Loucy (cell line): Measurements from ENCODE around the gene CALHM3.

ENCODE experiments used
- H2AFZ ChIP-seq: fragments of 200-600 bp; sonication (generic); 2 replicates; pipeline ENCODE4 v1.6.0; 2016; ENCODE audit warnings: antibody characterized with exemption, mild to moderate bottlenecking, low read length, moderate library complexity
- H3F3A ChIP-seq: fragments of 200-600 bp; 2 replicates; pipeline ENCODE4 v1.6.0; 2016; ENCODE audit warnings: antibody characterized with exemption, low read depth, mild to moderate bottlenecking
- H3K27me3 ChIP-seq: fragments of 200-600 bp; sonication (generic); 2 replicates; pipeline ENCODE4 v1.6.1; 2014; ENCODE audit warnings: low read length, mild to moderate bottlenecking; ENCODE audit not compliant: insufficient read depth, poor library complexity, severe bottlenecking
- H3K36me3 ChIP-seq: fragments of 200-600 bp; sonication (generic); 2 replicates; pipeline ENCODE4 v1.6.1; 2016; ENCODE audit warnings: low read length; ENCODE audit not compliant: insufficient read depth
- H3K4me1 ChIP-seq: fragments of 200-600 bp; sonication (generic); 2 replicates; pipeline ENCODE4 v1.5.1; 2014; ENCODE audit warnings: low read length, mild to moderate bottlenecking; ENCODE audit not compliant: insufficient read depth, poor library complexity, severe bottlenecking
- H3K4me2 ChIP-seq: fragments of 200-600 bp; sonication (generic); 2 replicates; pipeline ENCODE4 v1.6.0; 2014; ENCODE audit warnings: antibody characterized with exemption, low read length, low read depth, mild to moderate bottlenecking; ENCODE audit not compliant: poor library complexity, severe bottlenecking
- H3K4me3 ChIP-seq: fragments of 200-600 bp; sonication (generic); 2 replicates; pipeline ENCODE4 v1.5.1; 2014; ENCODE audit warnings: low read length, mild to moderate bottlenecking, mixed read lengths; ENCODE audit not compliant: poor library complexity, severe bottlenecking
- H3K79me2 ChIP-seq: fragments of 200-600 bp; sonication (generic); 2 replicates; pipeline ENCODE4 v1.6.1; 2014; ENCODE audit warnings: low read length; ENCODE audit not compliant: insufficient read depth
- H3K9ac ChIP-seq: fragments of 200-600 bp; sonication (generic); 2 replicates; pipeline ENCODE4 v1.6.0; 2014; ENCODE audit warnings: mild to moderate bottlenecking, low read depth, low read length, moderate library complexity; ENCODE audit not compliant: poor library complexity, severe bottlenecking
- H3K9me2 ChIP-seq: fragments of 200-600 bp; sonication (generic); replicated peaks from 2 replicates; pipeline ENCODE4 v1.6.1; 2016; ENCODE audit warnings: low read depth, low read length, mixed read lengths
- H3K9me3 ChIP-seq: fragments of 200-600 bp; sonication (generic); 2 replicates; pipeline ENCODE4 v1.6.1; 2014; ENCODE audit warnings: mild to moderate bottlenecking, antibody characterized with exemption, low read length, low read depth; ENCODE audit not compliant: insufficient read depth
- H4K20me1 ChIP-seq: fragments of 200-600 bp; sonication (generic); 2 replicates; pipeline ENCODE4 v1.6.0; 2014; ENCODE audit warnings: antibody characterized with exemption, low read length, mild to moderate bottlenecking; ENCODE audit not compliant: insufficient read depth, poor library complexity, severe bottlenecking
- EZH2phosphoT487 ChIP-seq: fragments of 200-600 bp; IDR thresholded peaks from 2 replicates; pipeline ENCODE4 v1.6.1; 2018; ENCODE audit warnings: antibody characterized with exemption, mild to moderate bottlenecking, moderate library complexity, borderline replicate concordance
- TF ChIP-seq, protein P1 (sequence below): fragments of 200-600 bp; sonication (generic); conservative IDR thresholded peaks from 2 replicates; pipeline ENCODE4 v1.5.1; 2014; ENCODE audit warnings: mild to moderate bottlenecking, antibody characterized with exemption, low read length

CALHM3 gene

DNA sequence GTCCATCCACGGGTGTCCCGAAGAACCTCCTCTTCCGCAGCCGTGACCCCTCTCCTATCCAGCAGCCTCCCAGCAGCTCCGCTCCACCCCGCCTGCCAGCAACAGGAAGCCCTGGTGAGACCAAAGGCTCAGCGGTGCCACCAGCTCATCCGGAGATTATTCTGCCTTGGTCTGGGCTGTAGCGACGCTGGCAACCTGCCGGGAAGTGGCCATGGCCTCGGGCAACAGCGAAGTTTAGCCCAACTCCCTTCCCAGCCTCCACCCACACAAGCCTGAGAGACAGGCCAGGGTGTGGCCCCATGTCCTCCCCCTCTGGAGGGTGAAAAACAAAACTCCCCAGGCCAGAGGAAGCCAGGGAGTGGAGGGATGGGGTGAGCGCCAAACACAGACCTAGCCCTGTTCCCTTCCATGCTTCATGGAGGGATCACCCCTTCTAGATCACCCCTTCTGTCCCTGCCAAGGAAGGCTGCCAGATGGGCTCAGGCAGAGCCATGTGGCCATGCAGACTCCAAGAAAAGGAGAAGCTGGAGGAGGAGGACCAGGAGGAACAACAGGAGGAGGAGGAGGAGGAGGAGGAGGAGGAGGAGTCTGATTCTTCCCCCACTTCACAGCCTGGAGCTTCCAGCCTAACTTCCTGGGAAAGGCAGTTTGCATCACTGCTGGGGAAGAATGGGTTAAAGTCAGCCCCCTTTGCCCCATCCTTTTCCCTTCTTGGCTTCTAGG lies 27.8 kb downstream of the CALHM3 start:
- H3K27me3 ChIP-seq, result no peaks in the 10 kb centered on the region
- no peaks in the 10 kb centered on the region for H3K9me2 ChIP-seq
- H3F3A ChIP-seq, result no peaks in the 10 kb centered on the region
- H3K9me3 ChIP-seq, result no peaks in the 10 kb centered on the region
- peaks cover 14% of the 10 kb centered on the region; the same call in 1 of the 2 replicates for H3K36me3 ChIP-seq
- peak overlapping the region; percentile 93 for H2AFZ ChIP-seq
- peaks cover 16% of the 10 kb centered on the region for H4K20me1 ChIP-seq
- peak overlapping the region; percentile 88 for H3K9ac ChIP-seq
- peaks cover 61% of the 10 kb centered on the region for H3K79me2 ChIP-seq
- H3K4me2 ChIP-seq, result peak overlapping the region; percentile 94
- peaks cover 37% of the 10 kb centered on the region for H3K4me1 ChIP-seq
- TF ChIP-seq EZH2phosphoT487, result no peak
- TF ChIP-seq, protein P1, sequence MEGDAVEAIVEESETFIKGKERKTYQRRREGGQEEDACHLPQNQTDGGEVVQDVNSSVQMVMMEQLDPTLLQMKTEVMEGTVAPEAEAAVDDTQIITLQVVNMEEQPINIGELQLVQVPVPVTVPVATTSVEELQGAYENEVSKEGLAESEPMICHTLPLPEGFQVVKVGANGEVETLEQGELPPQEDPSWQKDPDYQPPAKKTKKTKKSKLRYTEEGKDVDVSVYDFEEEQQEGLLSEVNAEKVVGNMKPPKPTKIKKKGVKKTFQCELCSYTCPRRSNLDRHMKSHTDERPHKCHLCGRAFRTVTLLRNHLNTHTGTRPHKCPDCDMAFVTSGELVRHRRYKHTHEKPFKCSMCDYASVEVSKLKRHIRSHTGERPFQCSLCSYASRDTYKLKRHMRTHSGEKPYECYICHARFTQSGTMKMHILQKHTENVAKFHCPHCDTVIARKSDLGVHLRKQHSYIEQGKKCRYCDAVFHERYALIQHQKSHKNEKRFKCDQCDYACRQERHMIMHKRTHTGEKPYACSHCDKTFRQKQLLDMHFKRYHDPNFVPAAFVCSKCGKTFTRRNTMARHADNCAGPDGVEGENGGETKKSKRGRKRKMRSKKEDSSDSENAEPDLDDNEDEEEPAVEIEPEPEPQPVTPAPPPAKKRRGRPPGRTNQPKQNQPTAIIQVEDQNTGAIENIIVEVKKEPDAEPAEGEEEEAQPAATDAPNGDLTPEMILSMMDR, result no peak
- peak overlapping the region; percentile 92 for H3K4me3 ChIP-seq

DNA sequence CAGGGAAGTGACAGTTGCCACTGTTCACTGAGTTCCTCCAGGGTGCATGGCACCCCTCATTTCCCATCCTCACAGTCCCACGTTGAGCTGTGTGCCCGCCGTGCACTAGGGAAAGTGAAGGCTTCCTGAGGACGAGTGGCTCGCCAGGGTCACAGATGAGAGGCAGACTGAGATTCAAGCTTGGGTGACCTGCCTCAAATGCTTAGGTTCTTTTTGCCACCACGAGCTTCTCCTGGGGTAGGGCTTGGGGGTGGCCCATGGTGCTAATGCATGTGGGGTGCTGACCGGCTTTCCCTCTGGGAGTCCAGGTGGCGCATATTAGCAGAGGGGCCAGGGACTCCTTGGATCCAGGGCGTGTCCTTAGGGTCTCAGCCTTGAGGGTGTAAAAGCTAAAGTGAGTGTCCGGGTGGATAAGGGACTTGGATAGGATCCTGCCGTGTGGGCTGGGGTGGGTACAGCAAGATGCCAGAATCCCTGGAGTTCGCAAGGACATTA lies 28.8 kb downstream of the CALHM3 start:
- no peak for TF ChIP-seq EZH2phosphoT487
- TF ChIP-seq, protein P1, result no peak
- Histone ChIP-seq H3K4me2 (peak overlapping the region; percentile 94), H3K9ac (peak overlapping the region; percentile 88), H3F3A (no peaks in the 10 kb centered on the region), H2AFZ (no peak overlapping the region), H3K79me2 (peaks cover 61% of the 10 kb centered on the region), H3K4me1 (peaks cover 37% of the 10 kb centered on the region), H3K9me3 (no peaks in the 10 kb centered on the region), H3K36me3 (peaks cover 24% of the 10 kb centered on the region; the same call in 1 of the 2 replicates), H3K27me3 (no peaks in the 10 kb centered on the region), H3K9me2 (no peaks in the 10 kb centered on the region), H3K4me3 (peak overlapping the region; percentile 92), H4K20me1 (peaks cover 16% of the 10 kb centered on the region)

DNA sequence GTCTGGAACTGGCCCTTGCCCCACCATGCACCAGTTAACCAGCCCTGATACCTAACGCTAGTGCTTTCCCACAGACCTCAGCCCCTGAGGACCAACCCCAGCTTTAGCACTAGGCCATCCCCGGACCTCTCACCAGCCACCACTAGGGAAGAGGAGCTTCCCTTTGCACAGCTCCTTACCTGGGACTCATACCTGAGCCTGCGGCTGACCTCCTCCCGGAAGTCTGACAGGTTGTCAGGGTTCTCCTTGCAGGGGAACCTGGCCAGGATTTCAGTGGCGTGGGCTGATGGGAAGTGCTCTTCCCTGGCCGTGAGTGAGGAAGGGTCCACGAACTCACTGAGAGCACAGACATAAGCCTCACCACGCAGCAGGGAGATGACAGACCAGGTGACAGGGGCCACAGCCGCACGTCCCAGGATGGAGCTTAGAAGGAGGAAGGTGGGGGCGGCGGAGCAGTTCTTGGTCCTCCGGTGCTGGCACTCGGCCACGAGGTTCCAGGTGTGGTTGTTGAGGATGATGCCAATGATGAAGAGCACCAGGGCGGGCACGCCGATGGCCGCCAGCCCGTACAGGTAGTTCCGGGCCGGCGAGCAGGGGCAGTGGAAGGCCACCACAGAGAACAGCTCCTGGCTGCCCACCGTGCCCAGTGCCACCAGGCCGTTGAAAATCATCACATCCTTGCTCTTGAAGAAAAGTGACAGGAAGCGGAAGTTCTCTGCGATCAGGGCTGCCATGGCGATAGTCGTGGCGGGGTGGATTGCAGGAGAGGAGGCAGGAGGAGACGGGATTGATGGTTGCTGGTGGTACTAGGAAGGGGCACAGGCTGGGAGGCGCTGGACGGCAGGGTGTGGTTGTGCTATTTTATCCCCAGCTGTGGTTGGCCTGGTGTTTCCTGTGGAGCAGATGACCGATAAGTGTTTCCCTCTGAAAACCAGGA lies 29.6 kb downstream of the CALHM3 start:
- Histone ChIP-seq H3K9ac (peak overlapping the region; percentile 88), H3K9me3 (no peaks in the 10 kb centered on the region), H3K27me3 (no peaks in the 10 kb centered on the region), H3K79me2 (peaks cover 61% of the 10 kb centered on the region), H3K4me3 (peak overlapping the region; percentile 92), H2AFZ (no peak overlapping the region), H3K4me2 (peak overlapping the region; percentile 94), H3F3A (no peaks in the 10 kb centered on the region), H3K9me2 (no peaks in the 10 kb centered on the region), H3K4me1 (peaks cover 37% of the 10 kb centered on the region), H4K20me1 (peaks cover 16% of the 10 kb centered on the region), H3K36me3 (peaks cover 31% of the 10 kb centered on the region; the same call in 1 of the 2 replicates)
- TF ChIP-seq, protein P1, result no peak
- no peak for TF ChIP-seq EZH2phosphoT487
